Caki2 (cell line): ENCODE data around the gene SOX4. TPM values are rescaled to one million over a fixed set of nuclear protein-coding genes. Genes with fewer than 3 reads are reported as not detected.
A peak's percentile ranks its signal among the peaks of the same experiment; 100 is the strongest.
"Not testable (repeated sequence)": the region's sequence is repeated elsewhere in the genome, so short reads cannot be mapped to it uniquely, and the experiment has no call there.

Experiments
- DNase-seq: peaks from one replicate; pipeline ENCODE4 v3.0.0-alpha.2; 2015; ENCODE audit warnings: low read depth
- in situ Hi-C: cut with HindIII; loops from 2 replicates; pipeline ENCODE4 v1.10.0; 2016; ENCODE audit warnings: low sequenced_read_pairs, low pct_unique_long_range_greater_than_20kb, mixed read lengths
- total RNA-seq: library from RNA; depleted of rRNA; stranded (reverse); fragments of >200 nt; shearing (Covaris generic); gene quantifications from 2 replicates; pipeline ENCODE4 v1.2.3, GENCODE V29; 2014; ENCODE audit warnings: low replicate concordance; rRNA removed

The SOX4 gene
- total RNA-seq, result 77.4 and 81.8 TPM in 2 replicates

DNA sequence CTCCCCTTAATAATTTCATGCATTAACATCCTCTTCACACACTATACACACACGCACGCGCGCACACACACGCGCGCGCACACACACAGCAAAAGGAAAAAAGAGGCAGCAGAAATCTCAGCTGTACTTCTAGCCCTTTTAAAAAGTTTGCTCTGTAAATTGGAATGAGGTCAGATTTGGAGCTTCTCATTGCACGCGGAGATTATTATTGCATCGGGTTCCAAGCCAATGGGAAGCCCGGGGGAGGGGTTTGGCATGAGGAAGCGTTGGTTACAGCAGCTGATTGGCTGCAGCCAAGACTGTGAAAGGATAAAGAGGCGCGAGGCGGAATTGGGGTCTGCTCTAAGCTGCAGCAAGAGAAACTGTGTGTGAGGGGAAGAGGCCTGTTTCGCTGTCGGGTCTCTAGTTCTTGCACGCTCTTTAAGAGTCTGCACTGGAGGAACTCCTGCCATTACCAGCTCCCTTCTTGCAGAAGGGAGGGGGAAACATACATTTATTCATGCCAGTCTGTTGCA lies at the start of gene SOX4:
Gene SOX4, plus strand, starts transcription at position 340 of the 515 bp plus-strand sequence. CDS start 784 bp downstream, outside the sequence.
- peak; percentile 98 for DNase-seq
- in situ Hi-C loops, result no loop called here

DNA sequence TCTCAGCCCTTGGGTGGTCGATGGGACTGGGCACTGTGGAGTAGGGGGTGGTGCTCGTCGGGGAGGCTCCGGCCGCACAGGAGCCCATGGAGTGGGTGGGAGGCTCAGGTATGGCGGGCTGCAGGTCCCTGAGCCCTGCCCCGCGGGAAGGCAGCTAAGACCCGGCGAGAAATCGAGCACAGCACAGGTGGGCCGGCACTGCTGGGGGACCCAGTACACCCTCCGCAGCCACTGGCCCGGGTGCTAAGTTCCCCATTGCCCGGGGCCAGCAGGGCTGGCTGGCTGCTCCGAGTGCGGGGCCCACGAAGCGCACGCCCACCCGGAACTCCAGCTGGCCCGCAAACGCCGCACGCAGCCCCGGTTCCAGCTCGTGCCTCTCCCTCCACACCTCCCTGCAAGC lies 41.3 kb upstream of the SOX4 start:
- in situ Hi-C loops, DNase-seq: not testable (repeated sequence)

DNA sequence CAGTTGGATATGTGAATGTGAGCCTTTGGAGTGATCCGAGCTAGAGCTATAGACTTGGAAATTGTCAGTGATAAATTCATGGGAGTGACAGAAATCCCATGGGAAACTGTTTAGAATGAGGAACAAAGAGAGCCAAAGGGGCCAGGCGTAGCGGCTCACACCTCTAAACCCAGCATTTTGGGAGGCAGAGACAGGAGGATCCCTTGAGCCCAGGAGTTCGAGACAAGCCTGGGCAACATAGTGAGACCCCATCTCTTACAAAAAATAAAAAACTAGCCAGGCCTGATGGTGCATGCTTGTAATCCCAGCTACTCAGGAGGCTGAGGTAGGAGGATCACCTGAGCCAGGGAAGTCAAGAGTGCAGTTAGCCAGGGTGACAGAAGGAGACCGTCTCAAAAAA lies 39.3 kb upstream of the SOX4 start:
- in situ Hi-C loops, result no loop called here
- no peak for DNase-seq

DNA sequence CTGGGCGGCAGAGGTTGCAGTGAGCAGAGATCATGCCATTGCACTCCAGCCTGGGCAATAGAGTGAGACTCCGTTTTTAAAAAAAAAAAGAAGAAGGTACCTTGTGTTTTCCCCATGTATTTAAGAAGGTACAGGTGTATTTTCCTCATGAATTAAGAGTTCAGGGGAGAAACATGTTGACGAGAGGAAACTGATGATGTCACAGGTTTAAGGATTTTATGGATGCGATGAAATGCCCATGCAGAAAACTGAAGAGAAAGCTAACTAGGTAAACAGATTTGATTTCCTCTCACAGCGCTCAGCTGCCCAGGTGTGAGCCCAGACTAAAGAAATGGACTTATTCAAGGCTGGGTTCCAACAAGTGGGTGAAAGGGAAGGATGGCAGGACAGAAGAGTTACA lies 38.4 kb upstream of the SOX4 start:
- no peak for DNase-seq
- in situ Hi-C loops, result no loop called here

DNA sequence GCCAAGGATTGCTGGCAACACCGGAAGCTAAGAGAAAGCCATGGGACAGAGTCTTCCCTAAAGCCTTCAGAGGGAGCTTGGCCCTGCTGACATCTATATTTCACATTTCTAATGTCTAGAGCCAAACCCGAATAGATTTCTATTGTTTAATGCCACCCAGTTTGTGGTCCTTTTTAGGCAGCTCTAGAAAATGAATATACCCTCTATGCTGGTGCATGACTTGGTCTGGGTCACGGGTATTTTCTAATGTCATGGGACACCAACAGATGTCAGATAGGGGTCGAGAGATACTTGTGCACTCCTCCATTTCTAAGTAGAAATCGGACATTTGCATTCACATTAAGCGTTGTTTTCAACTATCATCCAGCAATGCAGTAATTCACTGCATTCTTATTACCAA lies 37.0 kb upstream of the SOX4 start:
- in situ Hi-C loops, result no loop called here

DNA sequence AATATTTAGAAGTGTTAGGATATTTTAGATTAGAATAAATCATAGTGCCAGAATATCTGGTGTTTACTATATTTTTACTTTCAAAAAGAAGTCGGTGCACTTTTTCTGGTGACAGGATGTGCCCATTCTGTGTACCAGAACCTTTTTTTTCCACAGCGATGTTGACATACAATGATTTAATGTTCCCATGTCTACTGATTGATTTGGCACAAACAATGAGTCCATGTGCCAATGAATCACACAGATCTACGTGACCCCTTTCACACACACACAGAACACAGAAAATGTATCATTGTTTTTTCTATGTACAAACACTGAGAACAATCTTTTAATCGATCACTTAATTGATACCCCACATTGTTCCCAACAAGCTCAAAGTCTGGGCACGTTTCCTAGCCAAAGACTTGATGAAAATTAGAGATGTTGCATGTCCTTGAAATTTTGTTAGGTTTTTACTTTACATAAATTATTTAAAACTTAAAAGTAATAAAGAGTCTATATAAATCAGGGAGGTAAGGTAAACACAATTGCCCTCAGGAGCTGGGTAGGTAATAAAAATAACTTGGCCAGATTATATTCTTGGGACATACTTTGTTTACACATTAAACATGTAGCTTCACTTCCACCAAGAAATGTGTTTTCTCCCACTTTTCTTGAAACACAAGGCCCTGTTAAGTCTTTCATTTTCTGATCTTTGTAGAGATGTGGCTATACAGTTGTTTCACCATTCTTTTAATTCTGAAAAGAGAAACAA lies 36.4 kb upstream of the SOX4 start:
- no peak for DNase-seq
- in situ Hi-C loops, result no loop called here

More for the DNA sequence above, 37.0 kb upstream of the SOX4 start:
- DNase-seq, result no peak

DNA sequence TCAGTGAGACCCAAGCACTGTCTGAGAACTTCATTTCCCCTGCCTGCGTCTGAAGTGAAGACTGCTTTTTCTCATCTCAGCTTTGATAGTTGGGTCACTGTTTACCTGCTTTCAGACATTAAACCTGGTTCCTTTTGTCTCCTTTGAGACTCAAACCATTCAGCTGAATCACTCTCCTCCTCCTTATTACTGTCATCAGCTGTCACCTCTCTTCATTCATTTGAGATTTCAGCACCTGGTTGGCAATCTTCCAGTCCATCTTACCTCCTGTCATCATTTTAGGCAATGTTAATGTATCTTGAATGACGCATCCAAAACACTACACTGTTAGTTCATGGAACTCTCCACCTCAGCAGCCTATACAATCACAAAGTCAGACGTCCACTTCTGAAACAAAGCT lies 34.3 kb upstream of the SOX4 start:
- no peak for DNase-seq
- in situ Hi-C loops, result no loop called here

DNA sequence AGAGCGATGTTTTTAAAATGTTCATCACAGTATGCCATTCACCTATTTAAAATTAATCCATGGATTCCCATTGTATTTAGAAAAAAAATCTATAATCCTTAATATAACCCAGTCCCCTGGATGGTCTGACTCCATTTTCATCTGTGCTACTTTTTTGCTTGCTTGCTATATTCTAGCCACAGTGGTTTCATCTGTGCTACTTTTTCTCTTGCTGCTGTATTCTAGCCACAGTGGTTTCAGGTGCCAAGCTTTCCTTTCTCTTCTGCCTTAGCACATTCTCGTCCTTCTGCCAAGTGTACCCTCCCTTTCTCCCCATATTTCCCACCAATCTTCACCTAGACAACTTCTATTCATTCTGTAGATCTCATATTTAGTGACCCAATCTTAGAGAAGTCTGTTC lies 33.3 kb upstream of the SOX4 start:
- DNase-seq, result no peak
- in situ Hi-C loops, result no loop called here

DNA sequence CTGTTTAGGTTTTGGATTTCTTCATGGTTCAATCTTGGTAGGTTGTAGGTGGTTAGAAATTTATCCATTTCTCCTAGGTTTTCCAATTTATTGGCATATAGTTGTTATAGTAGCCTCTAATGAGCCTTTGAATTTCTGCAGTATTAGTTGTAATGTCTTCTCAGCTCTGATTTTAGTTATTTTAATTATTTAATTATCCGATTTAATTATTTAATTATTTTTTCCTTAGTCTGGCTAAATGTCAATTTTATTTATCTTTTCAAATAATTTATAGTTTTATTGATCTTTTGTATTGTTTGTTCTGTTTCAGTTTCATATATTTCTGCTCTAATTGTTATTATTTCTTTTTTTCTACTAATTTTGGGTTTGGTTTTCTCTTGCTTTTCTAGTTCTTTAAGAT lies 28.1 kb upstream of the SOX4 start:
- in situ Hi-C loops, result no loop called here

DNA sequence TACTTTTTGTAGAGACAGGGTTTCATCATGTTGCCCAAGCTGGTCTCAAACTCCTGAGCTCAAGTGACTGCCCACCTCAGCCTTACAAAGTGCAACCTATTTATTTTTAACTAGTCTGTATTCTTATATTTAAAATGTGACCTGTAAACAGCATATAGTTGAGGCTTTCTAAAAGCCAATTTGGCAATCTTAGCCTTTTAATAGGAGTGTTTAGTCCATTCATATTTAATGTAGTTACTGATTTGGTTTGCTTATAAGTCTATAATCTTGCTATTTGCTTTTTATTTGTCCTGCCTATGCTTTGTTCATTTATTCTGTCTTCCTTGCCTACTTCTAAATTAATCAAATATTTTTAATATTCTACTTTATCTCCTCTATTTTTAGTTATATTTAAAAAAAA lies 15.0 kb upstream of the SOX4 start:
- in situ Hi-C loops, result no loop called here
- no peak for DNase-seq

More for the DNA sequence above, 28.1 kb upstream of the SOX4 start:
- no peak for DNase-seq

DNA sequence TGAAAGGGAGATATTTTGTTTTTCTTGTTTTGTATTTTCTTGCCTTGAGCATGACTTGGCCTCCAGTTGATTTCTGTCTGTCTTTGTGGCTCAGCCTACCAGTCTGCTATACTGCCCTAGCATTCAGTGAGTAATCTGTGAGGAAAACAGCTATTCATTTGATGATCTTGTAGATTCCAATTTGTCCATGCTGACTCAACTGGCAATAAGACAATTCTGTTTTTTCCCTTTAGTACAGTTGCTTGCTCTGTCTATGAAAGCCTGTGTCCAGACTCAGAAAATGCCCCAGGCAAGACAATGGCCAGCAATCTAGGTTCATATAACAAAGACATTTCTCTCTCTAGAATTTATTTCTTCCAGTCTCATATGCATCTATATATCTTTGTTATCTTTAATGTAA lies 10.9 kb upstream of the SOX4 start:
- in situ Hi-C loops, result no loop called here

DNA sequence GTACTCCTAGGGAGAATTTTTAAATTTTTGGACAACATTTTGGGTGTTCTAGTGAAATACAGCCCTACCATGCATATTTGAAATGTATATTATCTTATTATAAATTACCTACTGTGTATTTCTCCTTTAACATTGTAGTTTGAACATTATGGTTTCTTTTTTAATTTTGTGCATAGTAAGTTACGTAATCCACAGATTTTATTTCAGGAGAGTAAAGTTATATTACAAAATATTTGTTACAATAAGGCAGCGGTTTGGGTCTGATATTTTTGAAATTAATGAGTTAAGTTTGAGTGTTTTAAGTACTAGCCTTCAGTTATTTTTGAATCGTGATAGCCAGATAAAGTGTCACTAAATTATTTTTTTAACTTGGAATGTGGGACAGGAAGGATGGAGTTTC lies 7.3 kb upstream of the SOX4 start:
- in situ Hi-C loops, result no loop called here
- DNase-seq, result no peak

More for the DNA sequence above, 10.9 kb upstream of the SOX4 start:
- DNase-seq, result no peak

DNA sequence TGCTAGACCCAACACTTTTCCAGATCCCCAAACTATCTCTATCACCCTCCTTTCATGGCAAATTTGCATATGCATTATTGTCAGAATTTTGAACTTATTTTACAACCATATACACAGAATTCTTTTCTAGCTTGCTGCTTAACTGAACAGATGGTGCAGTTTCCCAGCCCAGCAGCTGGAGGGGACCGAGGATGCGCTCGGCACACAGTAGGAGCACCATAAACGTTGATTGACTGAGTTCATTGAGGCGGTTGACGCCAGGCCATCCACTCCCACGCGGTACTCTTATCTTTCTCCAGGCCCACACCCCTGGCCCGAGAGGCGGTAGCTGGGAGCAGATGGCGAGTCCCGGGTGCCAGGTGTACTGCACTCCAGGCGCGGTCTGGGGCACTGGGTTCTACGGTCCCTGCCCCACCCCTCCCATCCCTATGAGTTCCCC lies 6.8 kb upstream of the SOX4 start:
- no peak for DNase-seq
- in situ Hi-C loops, result no loop called here

DNA sequence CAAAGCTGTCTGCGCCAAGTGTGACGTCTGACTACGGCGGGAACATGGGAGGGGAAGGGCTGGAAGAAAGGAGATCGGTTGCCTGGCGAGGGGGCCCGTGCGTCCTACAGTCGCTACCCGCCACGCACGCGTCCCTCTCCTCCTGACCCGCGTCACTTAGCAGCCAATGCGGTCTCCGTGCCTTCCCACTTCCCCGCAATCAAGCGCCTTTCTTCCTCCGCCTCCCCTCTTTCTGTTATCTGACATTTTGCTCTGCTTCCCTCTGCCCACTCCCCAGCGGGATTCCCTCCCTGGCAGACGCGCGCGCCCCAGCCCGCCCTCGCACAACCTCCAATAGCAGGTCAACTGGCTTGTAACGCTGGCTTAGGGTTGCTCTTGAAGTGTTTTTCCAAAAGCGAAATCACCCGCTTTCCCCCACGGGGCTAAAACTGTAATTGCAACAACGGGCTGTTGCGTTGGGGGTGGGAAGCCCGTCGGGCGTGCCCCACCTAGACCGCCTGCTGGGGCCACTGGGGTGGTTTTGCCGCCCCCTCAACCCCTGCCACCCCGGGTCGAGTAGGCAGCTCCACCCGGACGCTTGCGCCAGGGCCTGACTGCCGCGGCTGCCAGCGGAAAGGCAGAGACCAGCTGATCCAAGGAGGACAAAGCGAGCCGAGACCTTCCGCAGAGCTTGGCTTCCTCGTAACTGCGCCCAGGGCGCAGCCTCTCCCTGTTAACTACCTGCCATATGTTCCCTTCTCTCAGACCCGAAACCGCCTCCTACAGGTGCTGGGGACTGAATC lies 6.2 kb upstream of the SOX4 start:
- in situ Hi-C loops, result no loop called here

DNA sequence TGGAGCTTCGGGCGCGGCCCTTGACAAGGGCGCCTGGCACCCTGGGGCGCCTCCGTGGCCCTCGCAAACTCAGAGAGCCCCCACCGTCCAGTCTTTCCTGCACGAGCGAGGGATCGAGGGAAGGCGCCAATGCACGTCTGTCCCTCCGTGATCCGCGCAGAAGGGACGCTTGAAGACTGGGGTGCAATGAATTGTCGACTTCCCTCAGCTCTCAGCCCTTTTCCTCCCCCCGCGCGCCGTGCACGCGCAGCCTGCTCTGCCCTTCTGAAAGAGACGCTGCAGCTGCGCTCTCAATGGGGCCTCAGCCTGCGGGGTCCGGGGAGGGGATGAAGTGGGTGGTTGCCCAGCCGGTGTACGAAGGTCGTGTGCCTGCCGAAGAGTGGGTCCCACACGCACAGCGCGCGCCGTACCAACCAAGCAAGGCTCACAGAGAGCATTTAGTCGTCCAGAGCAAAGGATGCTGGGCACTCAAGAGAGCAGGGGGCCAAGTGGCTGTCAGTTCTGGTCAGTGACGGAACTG lies 5.5 kb upstream of the SOX4 start:
- peak; percentile 84 for DNase-seq
- in situ Hi-C loops, result no loop called here

More for the DNA sequence above, 6.2 kb upstream of the SOX4 start:
- peak; percentile 84 for DNase-seq

DNA sequence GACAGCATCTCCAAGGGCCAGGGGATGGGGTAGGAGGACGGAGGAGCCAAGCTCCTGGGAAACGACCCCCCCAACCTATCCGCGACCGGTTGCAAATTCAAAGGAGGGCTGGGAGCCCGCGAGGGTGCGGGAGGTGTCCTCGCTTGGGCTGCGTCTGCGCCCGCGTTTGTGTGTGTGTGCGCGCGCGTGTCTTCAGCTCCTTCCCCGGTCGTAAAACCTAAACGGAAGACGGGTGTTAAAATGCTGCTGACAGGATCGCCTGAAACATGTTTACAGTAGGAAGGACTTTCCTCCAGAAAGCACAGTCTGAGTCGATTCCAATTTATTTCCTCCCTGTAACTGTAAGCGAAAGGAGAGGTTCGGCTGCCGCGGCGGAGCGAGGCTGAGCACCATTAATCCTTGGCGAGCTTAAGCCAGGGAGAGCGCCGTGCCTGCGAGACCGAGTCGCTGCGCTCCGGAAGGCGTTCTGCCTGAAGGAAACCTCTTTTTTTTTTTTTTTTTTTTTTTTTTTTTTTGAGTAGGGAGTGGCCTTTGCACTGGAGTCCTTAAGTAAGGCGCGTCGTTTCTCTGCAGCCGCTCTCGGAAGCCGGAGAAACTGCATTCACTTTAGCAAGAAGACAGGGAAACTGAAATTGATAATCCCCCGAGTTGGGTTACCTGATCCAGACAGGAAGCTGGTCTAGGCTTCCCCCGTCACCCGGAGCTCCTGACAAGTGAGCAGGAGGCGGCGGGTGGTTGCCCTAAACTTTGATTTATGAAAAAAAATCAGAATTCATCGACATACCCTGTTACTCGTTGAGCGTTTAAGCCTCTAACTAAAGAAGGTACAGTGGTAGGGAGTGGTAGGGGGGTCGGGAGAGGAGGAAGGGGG lies 4.8 kb upstream of the SOX4 start:
- DNase-seq, result peak; percentile 94
- in situ Hi-C loops, result no loop called here

DNA sequence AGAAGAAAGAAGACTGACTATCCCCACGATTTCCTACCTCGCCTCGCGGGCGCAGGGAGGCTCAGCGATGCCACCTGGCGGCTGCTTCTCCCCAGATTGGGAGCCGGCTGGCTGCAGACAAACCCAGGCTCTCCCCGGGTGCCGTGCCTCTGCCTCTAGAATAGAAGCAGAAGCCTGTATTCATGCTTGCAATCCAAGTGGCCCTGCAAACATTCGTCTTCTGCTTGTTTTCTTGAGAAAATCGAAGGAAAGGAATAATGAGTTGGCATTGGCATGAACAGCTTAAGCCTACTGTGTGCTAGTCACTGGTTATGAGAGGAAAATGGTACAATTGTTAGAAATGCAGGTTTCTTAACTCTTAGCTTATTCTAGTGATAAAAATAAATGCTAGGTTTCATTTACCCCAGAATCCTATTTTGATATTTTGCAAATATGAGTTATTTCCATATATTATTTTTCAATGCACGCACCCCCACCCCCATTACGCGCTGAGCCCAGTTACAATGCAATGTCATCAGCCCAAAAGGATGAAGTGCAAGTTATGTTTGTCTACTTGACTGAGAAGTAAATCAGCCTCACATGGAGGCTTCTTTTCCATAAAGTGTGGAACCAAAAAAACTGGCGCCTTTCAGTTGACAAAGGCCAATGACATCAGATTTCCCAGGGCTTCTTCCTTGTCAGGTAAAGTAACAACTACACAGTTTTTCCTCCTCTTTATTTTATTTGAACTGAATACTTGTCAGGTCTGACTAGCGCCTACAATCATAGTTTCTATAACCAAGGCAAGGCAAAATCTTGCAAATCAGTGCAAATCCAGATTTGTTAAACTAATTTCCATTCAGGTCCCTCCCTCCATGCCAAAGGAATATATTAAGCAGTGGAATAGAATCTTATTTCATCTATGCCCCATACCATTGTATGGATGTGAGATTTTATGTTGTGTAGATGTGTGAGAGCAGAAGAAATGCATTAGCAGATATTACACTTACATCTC lies 3.9 kb upstream of the SOX4 start:
- peak; percentile 84 for DNase-seq
- in situ Hi-C loops, result no loop called here
